RWPE1 (cell line): ENCODE data around the gene SKOR1.

Experiments
- CTCF ChIA-PET: fragments of 350-600 bp; sonication (Branson Sonifier 250); formaldehyde crosslinking; extraction: SDS; loops from one replicate; lab custom pipeline; 2021; lab: Yijun Ruan, JAX
- POLR2A ChIA-PET: fragments of 400-600 bp; formaldehyde crosslinking; extraction: SDS; loops from one replicate; lab custom pipeline; 2020; ENCODE audit warnings: antibody characterized with exemption; ENCODE audit not compliant: low non-redundant PET; lab: Yijun Ruan, JAX
- DNase-seq: peaks from one replicate; pipeline ENCODE4 v3.0.0; 2012; ENCODE audit warnings: low spot score
- H3K27ac ChIP-seq: fragments of 450-650 bp; 2 replicates; pipeline ENCODE4 v1.5.1; 2017
- TF ChIP-seq, protein P1 (sequence below): fragments of 450-650 bp; conservative IDR thresholded peaks from 2 replicates; pipeline ENCODE4 v1.5.1; 2017; ENCODE audit warnings: low read depth, mild to moderate bottlenecking

SKOR1 gene

DNA sequence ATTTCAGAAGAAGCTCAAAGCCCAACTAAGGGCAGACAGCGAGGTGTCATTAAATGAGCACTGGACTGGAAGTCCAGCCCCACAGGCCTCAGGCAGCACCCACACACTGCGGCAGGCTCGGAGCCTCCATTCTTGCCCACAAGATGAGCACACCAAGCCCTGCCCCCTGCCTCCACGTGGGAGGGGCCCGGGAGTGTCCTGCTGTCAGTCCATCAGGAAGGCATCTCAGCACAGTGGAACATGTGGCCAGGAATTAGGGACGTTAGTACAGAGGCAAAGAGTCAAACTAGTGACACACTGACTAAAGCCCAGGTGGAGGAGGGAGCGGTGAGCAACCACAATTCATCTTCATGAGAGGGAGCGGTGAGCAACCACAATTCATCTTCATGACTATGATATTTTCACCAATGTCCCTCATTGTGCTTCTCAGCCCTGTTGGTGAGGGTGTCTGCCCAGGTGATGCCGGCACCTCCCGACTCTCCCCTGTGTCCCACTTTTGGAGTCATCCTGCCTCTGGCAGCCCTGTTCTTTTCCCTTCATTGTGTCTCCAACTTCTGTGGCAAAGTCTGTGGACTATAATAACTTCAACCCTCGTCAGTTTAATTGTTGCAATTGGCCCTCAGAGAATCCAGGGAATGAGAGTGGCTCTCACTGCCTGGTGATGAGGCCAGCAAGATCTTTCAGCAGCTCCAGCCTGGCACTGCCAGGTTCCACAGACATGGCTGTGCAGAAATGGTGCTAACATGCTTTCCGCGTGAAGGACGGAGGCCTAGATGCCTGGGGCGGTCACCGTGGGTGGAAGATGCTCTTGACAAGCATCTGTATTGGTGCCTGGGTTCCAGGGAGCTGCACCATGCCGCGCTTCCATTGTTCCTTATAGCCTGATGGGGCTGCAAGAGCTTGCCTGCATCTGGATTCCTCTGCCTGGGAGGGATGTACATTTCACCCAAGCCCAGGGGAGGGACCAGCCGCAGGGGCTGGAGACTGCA, 23.1 kb upstream of the SKOR1 start:
- H3K27ac ChIP-seq = no peak overlapping the region
- ChIA-PET POLR2A (no interaction called here), CTCF (interaction anchor here (0.6 kb wide), 1 partner anchor 409 kb away, joined by 3 read pairs; no protein-coding TSS in a partner anchor)
- TF ChIP-seq, protein P1, sequence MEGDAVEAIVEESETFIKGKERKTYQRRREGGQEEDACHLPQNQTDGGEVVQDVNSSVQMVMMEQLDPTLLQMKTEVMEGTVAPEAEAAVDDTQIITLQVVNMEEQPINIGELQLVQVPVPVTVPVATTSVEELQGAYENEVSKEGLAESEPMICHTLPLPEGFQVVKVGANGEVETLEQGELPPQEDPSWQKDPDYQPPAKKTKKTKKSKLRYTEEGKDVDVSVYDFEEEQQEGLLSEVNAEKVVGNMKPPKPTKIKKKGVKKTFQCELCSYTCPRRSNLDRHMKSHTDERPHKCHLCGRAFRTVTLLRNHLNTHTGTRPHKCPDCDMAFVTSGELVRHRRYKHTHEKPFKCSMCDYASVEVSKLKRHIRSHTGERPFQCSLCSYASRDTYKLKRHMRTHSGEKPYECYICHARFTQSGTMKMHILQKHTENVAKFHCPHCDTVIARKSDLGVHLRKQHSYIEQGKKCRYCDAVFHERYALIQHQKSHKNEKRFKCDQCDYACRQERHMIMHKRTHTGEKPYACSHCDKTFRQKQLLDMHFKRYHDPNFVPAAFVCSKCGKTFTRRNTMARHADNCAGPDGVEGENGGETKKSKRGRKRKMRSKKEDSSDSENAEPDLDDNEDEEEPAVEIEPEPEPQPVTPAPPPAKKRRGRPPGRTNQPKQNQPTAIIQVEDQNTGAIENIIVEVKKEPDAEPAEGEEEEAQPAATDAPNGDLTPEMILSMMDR = no peak
- no peak for DNase-seq

DNA sequence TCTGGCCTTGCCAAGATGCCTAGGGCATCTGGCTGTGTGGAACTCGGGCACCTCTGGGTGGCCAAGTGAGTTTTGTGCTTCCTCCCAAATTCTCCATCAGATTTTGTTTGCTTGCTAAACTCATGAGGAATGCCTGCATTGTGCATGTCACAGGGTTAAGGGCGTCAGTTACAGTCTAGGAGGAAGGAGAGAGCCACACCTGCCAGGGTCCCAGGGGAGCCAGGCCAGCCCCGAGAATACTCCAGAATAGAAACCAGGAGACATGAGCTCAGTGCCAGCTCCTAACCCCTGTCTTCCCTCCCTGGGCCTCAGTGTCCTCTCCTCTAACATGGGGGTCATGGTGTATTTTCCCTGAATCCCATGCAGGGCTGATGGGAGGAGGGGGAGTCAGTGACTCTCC, 22.0 kb upstream of the SKOR1 start:
- no peak overlapping the region for H3K27ac ChIP-seq
- no peak for DNase-seq
- ChIA-PET POLR2A (no interaction called here), CTCF (no interaction called here)
- TF ChIP-seq, protein P1 = no peak

DNA sequence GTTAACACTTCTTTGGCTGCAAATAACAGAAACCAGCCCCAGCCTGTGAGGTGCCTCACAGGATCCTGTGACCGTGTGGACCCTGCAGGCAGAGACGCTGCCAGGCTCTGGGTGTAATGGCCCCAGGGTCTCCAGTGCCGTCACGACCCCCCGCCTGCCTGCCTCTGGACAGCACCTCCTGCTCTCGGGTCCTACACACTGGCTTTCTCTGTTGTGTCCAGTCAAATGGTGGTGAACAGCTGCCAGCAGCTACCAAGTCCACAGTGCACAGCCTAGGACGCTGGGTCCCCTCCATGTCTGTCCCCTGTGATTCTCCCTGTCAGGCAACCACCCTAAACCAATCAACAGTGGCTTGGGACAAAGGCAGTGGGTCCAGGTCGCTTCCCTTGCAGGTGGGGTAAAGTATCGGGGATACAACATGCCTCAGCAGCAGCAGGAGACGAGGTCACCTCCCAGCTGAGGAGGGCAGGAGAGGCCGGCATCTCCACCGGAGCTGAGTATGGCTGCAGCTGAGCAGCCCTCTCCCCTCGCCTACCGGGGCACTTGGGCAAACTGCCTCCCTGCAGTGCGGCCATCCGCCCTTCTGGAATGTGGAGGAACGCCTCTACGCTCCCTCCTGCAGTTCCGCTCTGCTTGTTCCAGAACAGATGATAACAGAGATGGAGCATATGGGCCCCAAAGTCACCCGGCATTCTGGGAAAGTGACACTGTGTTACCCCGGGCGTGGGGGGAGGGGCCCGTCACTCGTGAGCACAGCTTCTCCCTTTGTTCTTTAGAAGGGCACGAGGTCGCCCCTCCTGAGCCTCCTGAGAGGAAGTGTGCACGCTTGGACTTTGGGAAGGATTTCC, 21.1 kb upstream of the SKOR1 start:
- POLR2A ChIA-PET = no interaction called here
- DNase-seq = no peak
- no peak overlapping the region for H3K27ac ChIP-seq
- CTCF ChIA-PET = interaction anchor here (0.7 kb wide), 1 partner anchor 20 kb away, joined by 3 read pairs; no protein-coding TSS in a partner anchor
- TF ChIP-seq, protein P1 = no peak

DNA sequence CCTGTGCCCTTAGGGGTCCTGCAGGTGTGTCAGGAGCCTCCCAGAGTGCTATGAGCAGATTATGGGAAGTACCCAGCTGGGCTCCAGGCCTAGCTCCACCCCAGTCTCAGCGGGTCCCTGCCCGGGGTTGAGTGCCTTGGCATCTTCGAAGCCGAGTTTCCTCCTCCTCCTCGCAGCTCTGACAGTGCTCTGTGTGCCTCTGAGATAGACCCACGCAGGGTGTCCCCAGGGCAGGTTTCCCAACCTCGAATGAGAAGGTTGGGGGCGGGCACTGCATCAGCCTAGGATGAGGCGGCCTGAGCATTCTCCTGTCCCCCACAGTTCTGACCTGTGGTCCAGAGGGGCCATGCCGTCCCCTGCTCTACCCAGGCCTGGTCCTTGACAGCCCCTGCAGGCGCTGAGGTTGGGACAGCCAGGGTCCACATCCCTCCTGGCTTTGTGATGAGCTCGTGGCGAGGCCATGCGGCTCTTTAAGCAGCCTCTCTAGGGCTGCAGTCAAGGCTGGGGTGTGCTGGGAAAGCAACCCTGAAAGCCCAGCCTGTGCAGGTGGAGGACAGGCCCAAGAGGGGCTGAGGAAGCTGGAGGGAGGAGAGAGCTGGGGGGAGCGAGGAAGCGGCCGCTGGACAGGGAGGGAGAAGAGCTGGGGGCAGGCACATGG, 20.2 kb upstream of the SKOR1 start:
- TF ChIP-seq, protein P1 = no peak
- no peak for DNase-seq
- no peak overlapping the region for H3K27ac ChIP-seq
- CTCF ChIA-PET = interaction anchor here (0.7 kb wide), 1 partner anchor 405 kb away, joined by 3 read pairs; no protein-coding TSS in a partner anchor
- POLR2A ChIA-PET = no interaction called here

DNA sequence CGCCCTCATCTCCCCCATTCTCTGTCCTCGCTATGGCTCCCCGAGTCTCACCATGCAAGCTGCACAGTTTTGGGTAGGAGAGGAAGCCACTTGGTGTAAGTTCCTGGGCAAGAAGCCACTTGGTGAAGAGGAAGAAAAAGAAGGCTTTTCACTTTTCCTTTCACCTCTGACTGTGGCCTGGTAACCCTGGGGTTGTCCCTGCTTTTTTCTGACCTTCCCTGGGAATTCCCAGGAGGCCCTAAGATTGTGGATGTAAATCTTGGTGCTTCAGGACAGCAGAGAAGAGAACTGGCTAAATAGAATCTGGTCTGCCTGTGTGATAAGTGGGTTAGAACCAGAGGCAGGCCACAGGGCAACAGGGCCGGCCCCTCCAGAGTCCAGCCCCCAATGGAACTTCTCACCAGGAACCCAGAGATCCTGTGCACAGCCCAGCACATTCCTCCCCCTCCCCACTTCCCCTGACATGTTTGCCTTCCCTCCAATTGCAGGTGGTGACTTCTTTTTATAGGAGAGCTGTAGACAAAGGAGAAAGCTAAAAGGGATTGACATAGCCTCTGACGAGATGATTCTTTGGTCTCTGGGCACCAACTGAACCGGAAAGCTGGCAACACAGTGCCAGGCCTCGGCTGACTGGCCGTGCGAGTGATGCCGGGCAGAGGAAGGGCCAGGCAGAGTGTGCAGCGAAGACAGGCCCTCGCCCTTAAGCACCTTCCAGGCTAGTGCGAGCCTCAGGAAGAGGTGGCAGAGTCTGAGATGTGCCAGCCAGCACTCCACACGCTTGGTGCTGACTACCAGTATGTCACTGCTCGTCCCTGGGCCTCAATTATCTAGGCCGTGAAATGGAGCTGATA, 19.4 kb upstream of the SKOR1 start:
- POLR2A ChIA-PET = no interaction called here
- CTCF ChIA-PET = interaction anchor here (0.6 to 0.7 kb wide), 2 partner anchors 365 to 406 kb away, joined by 3 to 4 read pairs; no protein-coding TSS in a partner anchor
- no peak for DNase-seq
- H3K27ac ChIP-seq = no peak overlapping the region
- TF ChIP-seq, protein P1 = no peak
